Measurements from ENCODE around the gene KAT2A. TPM values are rescaled to one million over a fixed set of nuclear protein-coding genes. Genes with fewer than 3 reads are reported as not detected.
"Not testable (repeated sequence)": the region's sequence is repeated elsewhere in the genome, so short reads cannot be mapped to it uniquely, and the experiment has no call there.

The KAT2A gene
- total and polyA plus RNA-seq, 10 donors: 37.8 to 168 (median 49.5) TPM

GRCh38 chr17:42146911-42147607, 25.9 kb upstream of the KAT2A start:
- Histone ChIP-seq H3K4me1 (peaks cover 9 to 97% (median 43%) of the 10 kb centered on the region in 6 donors), H3K9me3 (no peaks in the 10 kb centered on the region), H3K36me3 (peaks cover 0 to 99% (median 38%) of the 10 kb centered on the region in 6 donors), H3K27me3 (replicated peaks in 1 of 7) (no peaks in the 10 kb centered on the region), H3K4me3 (no peak overlapping the region), H3K27ac (peak overlapping the region in 1 of 8 donors; percentile 39)
- no peak for TF ChIP-seq POLR2A (IDR thresholded peaks at IDR 0.05)
- no peak for TF ChIP-seq CTCF (IDR thresholded peaks at IDR 0.05 in 8 of 11, conservative IDR thresholded peaks at IDR 0.05 in 3 of 11)
- no peak for TF ChIP-seq POLR2AphosphoS5 (IDR thresholded peaks at IDR 0.05)
- intact Hi-C loops (cut with DNase I; ENCODE audit: low total_unique reads): no loop called here
- WGBS, 5 donors: 85 to 93% (median 91%) methylated on average over 13 of the region's 13 CpGs
- no peak for DNase-seq

- peaks cover 7 to 97% (median 47%) of the 10 kb centered on the region in 6 donors for H3K4me1 ChIP-seq
These were observed 22.0 kb upstream of the KAT2A start for GRCh38 chr17:42143138-42143537.

GRCh38 chr17:42142371-42142896, 21.3 kb upstream of the KAT2A start:
- TF ChIP-seq POLR2A (IDR thresholded peaks at IDR 0.05) (no peak), POLR2AphosphoS5 (IDR thresholded peaks at IDR 0.05) (peak in 1 of 3 donors; percentile 8)
- intact Hi-C loops (cut with DNase I; ENCODE audit: low total_unique reads): no loop called here
- Histone ChIP-seq H3K4me3 (no peak overlapping the region), H3K9me3 (no peaks in the 10 kb centered on the region), H3K36me3 (peaks cover 0 to 99% (median 40%) of the 10 kb centered on the region in 6 donors), H3K27ac (peak overlapping the region in 3 of 8 donors; percentile 6 to 48 (median 6)), H3K27me3 (replicated peaks in 1 of 7) (no peaks in the 10 kb centered on the region), H3K4me1 (peaks cover 7 to 97% (median 53%) of the 10 kb centered on the region in 6 donors)
- 80 to 92% (median 91%) methylated on average over 7 of the region's 7 CpGs for WGBS, 5 donors
- no peak for DNase-seq

More at GRCh38 chr17:42143138-42143537, 22.0 kb upstream of the KAT2A start:
- DNase-seq; H3K27me3 ChIP-seq (replicated peaks in 1 of 7); intact Hi-C loops (cut with DNase I; ENCODE audit: low total_unique reads); H3K4me3 ChIP-seq; H3K9me3 ChIP-seq: not testable (repeated sequence)
- H3K27ac ChIP-seq: peak overlapping the region in 3 of 8 donors; percentile 6 to 21 (median 13)
- 85 to 94% (median 91%) methylated on average over 4 of the region's 4 CpGs for WGBS, 5 donors
- H3K36me3 ChIP-seq: peaks cover 0 to 100% (median 44%) of the 10 kb centered on the region in 6 donors

- intact Hi-C loops (cut with DNase I; ENCODE audit: low total_unique reads): no loop called here
- WGBS, 5 donors: 47 to 69% (median 62%) methylated on average over 8 of the region's 8 CpGs
- no peak for TF ChIP-seq CTCF (IDR thresholded peaks at IDR 0.05 in 8 of 11, conservative IDR thresholded peaks at IDR 0.05 in 3 of 11)
- no peak for TF ChIP-seq POLR2AphosphoS5 (IDR thresholded peaks at IDR 0.05)
- no peak for TF ChIP-seq POLR2A (IDR thresholded peaks at IDR 0.05)
These were observed 20.2 kb upstream of the KAT2A start for GRCh38 chr17:42141382-42141781.

GRCh38 chr17:42140690-42141089, 19.5 kb upstream of the KAT2A start:
- DNase-seq; intact Hi-C loops (cut with DNase I; ENCODE audit: low total_unique reads); H3K27me3 ChIP-seq (replicated peaks in 1 of 7); H3K4me3 ChIP-seq; H3K9me3 ChIP-seq: not testable (repeated sequence)
- Histone ChIP-seq H3K36me3 (peaks cover 0 to 93% (median 30%) of the 10 kb centered on the region in 6 donors), H3K4me1 (peaks cover 14 to 97% (median 69%) of the 10 kb centered on the region in 6 donors), H3K27ac (peak overlapping the region in 2 of 8 donors; percentile 5 to 36)
- 85 to 98% (median 94%) methylated on average over 7 of the region's 7 CpGs for WGBS, 5 donors

More at GRCh38 chr17:42141382-42141781, 20.2 kb upstream of the KAT2A start:
- Histone ChIP-seq H3K4me1 (peaks cover 9 to 97% (median 63%) of the 10 kb centered on the region in 6 donors), H3K27me3 (replicated peaks in 1 of 7) (no peaks in the 10 kb centered on the region), H3K9me3 (no peaks in the 10 kb centered on the region), H3K36me3 (peaks cover 0 to 99% (median 36%) of the 10 kb centered on the region in 6 donors), H3K27ac (peak overlapping the region in 2 of 8 donors; percentile 5 to 36), H3K4me3 (no peak overlapping the region)
- DNase-seq: no peak

Measured in spleen (tissue), 11 donors.